GM12878 (cell line): ENCODE measurements around the gene DLX6.

Experiments used
- CEBPB ChIP-seq, 2 experiments: fragments of 150-350 bp in 1 of 2; IDR thresholded peaks; 2 replicates each; pipeline ENCODE4 v1.6.1; 2012 to 2014; ENCODE audit warnings: low read depth in 2 of 2, low read length in 2 of 2, borderline replicate concordance in 1 of 2, inconsistent platforms in 1 of 2
- ESRRA ChIP-seq: IDR thresholded peaks from 2 replicates; pipeline ENCODE4 v1.6.1; 2012; ENCODE audit warnings: mild to moderate bottlenecking, low read length, improper control_type of control experiment
- EZH2 ChIP-seq: IDR thresholded peaks from 2 replicates; pipeline ENCODE4 v1.6.1; 2012; ENCODE audit warnings: low read depth, mild to moderate bottlenecking, control low read depth, inconsistent platforms, low read length, borderline replicate concordance; ENCODE audit not compliant: control insufficient read depth
- MYC ChIP-seq: IDR thresholded peaks from 2 replicates; pipeline ENCODE4 v1.6.1; 2011; ENCODE audit warnings: mild to moderate bottlenecking, low read length, moderate library complexity, inconsistent platforms; ENCODE audit not compliant: insufficient read depth, insufficient replicate concordance, insufficient read length, severe bottlenecking
- POLR2A ChIP-seq: IDR thresholded peaks from 2 replicates; pipeline ENCODE4 v1.6.1; 2011; ENCODE audit warnings: low read depth, mild to moderate bottlenecking, low read length
- RFX5 ChIP-seq: IDR thresholded peaks from 2 replicates; pipeline ENCODE4 v1.6.1; 2011; ENCODE audit warnings: low read depth, low read length, improper control_type of control experiment
- SUPT20H ChIP-seq: IDR thresholded peaks from 2 replicates; pipeline ENCODE4 v1.6.1; 2011; ENCODE audit warnings: low read depth, mild to moderate bottlenecking, low read length, moderate library complexity, borderline replicate concordance; ENCODE audit not compliant: control insufficient read depth
- TCF3 ChIP-seq: IDR thresholded peaks from 2 replicates; pipeline ENCODE4 v1.6.1; 2012; ENCODE audit warnings: low read depth, mild to moderate bottlenecking, low read length, borderline replicate concordance; ENCODE audit not compliant: insufficient read depth
- ZNF274 ChIP-seq: IDR thresholded peaks from one replicate; pipeline ENCODE4 v1.8.0; 2011; ENCODE audit not compliant: insufficient read length, insufficient read depth
- TF ChIP-seq, protein P1 (sequence below): IDR thresholded peaks from 2 replicates; pipeline ENCODE4 v1.6.1; 2012; ENCODE audit warnings: low read length, inconsistent platforms
- TF ChIP-seq, protein P2 (sequence below): IDR thresholded peaks from 2 replicates; pipeline ENCODE4 v1.6.1; 2012; ENCODE audit warnings: low read depth, low read length, improper control_type of control experiment
- TF ChIP-seq, protein P3 (sequence below): IDR thresholded peaks from 2 replicates; pipeline ENCODE4 v1.6.1; 2012; ENCODE audit warnings: low read depth, low read length, improper control_type of control experiment

DNA sequence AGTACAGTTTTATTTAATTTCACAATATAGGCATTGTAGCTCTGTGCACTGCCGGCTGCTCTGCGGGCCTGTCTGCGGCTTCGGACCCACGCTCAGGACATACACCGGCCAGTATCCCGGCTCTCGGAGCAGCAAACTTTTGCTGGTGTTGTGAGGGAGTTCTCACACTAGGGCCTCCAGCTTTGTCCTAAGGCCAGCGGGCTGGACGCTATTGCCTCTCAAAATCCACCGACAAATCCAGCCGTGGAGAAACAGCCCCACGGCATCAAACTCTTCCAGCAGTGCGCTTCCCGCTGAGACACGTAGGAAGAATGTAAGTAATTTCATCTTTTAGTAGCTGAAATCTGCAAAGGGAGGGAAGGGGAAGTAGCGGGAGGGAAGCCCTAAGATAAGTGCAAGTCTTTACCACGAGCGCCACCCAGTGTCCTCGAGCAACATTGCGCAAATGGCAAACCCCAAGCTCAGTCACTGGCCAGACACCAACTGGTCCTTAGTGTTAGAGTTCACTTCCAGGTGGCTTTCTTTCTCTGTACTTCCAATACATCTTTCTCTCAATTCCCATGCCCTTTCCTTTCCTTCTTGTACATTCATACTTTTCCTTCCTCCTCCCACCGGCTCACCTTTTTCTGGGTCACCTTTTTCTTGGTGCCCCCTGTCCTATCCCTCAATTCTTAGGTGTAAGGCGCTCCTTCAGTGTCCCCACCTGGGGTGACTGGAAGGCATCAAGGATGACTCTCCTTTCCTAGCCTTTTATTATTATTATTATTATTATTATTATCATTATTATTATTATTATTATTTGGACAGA, 22.3 kb downstream of the DLX6 start:
- no peak for TF ChIP-seq RFX5
- peak in 1 of 2 experiments; percentile 8; a peak in 1 of 4 replicates for TF ChIP-seq CEBPB (IDR thresholded peaks at IDR 0.05; ENCODE audit: borderline replicate concordance in 1 of 2, low read depth in 2 of 2, low read length in 2 of 2)
- no peak for TF ChIP-seq POLR2A
- TF ChIP-seq EZH2: no peak
- TF ChIP-seq, protein P1, sequence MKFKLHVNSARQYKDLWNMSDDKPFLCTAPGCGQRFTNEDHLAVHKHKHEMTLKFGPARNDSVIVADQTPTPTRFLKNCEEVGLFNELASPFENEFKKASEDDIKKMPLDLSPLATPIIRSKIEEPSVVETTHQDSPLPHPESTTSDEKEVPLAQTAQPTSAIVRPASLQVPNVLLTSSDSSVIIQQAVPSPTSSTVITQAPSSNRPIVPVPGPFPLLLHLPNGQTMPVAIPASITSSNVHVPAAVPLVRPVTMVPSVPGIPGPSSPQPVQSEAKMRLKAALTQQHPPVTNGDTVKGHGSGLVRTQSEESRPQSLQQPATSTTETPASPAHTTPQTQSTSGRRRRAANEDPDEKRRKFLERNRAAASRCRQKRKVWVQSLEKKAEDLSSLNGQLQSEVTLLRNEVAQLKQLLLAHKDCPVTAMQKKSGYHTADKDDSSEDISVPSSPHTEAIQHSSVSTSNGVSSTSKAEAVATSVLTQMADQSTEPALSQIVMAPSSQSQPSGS: no peak
- no peak for TF ChIP-seq ZNF274
- TF ChIP-seq MYC: no peak
- no peak for TF ChIP-seq SUPT20H
- no peak for TF ChIP-seq TCF3
- TF ChIP-seq, protein P2, sequence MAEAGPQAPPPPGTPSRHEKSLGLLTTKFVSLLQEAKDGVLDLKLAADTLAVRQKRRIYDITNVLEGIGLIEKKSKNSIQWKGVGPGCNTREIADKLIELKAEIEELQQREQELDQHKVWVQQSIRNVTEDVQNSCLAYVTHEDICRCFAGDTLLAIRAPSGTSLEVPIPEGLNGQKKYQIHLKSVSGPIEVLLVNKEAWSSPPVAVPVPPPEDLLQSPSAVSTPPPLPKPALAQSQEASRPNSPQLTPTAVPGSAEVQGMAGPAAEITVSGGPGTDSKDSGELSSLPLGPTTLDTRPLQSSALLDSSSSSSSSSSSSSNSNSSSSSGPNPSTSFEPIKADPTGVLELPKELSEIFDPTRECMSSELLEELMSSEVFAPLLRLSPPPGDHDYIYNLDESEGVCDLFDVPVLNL: no peak
- TF ChIP-seq ESRRA: no peak
- TF ChIP-seq, protein P3, sequence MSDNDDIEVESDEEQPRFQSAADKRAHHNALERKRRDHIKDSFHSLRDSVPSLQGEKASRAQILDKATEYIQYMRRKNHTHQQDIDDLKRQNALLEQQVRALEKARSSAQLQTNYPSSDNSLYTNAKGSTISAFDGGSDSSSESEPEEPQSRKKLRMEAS: no peak
